Neural cell (in vitro differentiated cells): ENCODE measurements around the gene SH3BP5.

Source experiments
- EP300 ChIP-seq: fragments of 450-650 bp; conservative IDR thresholded peaks from 2 replicates; pipeline ENCODE4 v1.6.1; 2014; ENCODE audit warnings: antibody characterized with exemption, mild to moderate bottlenecking, moderate library complexity; ENCODE audit not compliant: poor library complexity, severe bottlenecking
- EZH2 ChIP-seq: fragments of 200-600, 300-800 bp; shearing (Covaris generic), sonication (generic); IDR thresholded peaks from 2 replicates; pipeline ENCODE4 v1.6.1; 2014; ENCODE audit warnings: antibody characterized with exemption, low read length, borderline replicate concordance, mild to moderate bottlenecking; ENCODE audit not compliant: insufficient read depth, poor library complexity, severe bottlenecking
- MXI1 ChIP-seq: fragments of 450-650 bp; conservative IDR thresholded peaks from 2 replicates; pipeline ENCODE4 v1.6.1; 2014; ENCODE audit warnings: antibody characterized with exemption, mild to moderate bottlenecking; ENCODE audit not compliant: poor library complexity, severe bottlenecking
- POLR2AphosphoS5 ChIP-seq: IDR thresholded peaks from 2 replicates; pipeline ENCODE4 v1.6.1; 2012
- RAD21 ChIP-seq: fragments of 450-650 bp; conservative IDR thresholded peaks from 2 replicates; pipeline ENCODE4 v1.6.1; 2014; ENCODE audit warnings: antibody characterized with exemption, mild to moderate bottlenecking, moderate library complexity
- SMC3 ChIP-seq: fragments of 450-650 bp; conservative IDR thresholded peaks from 2 replicates; pipeline ENCODE4 v1.6.1; 2014; ENCODE audit warnings: antibody characterized with exemption, mild to moderate bottlenecking, moderate library complexity; ENCODE audit not compliant: poor library complexity
- TAF1 ChIP-seq: IDR thresholded peaks from 2 replicates; pipeline ENCODE4 v1.6.1; 2012; ENCODE audit warnings: low read depth
- TF ChIP-seq, protein P1 (sequence below): fragments of 450-650 bp; IDR thresholded peaks from 2 replicates; pipeline ENCODE4 v1.5.1; 2014; ENCODE audit warnings: antibody characterized with exemption, mild to moderate bottlenecking, moderate library complexity; ENCODE audit not compliant: poor library complexity, severe bottlenecking
- TF ChIP-seq, protein P2 (sequence below): IDR thresholded peaks from 2 replicates; pipeline ENCODE4 v1.6.1; 2012; ENCODE audit warnings: borderline replicate concordance

- TF ChIP-seq, protein P1, sequence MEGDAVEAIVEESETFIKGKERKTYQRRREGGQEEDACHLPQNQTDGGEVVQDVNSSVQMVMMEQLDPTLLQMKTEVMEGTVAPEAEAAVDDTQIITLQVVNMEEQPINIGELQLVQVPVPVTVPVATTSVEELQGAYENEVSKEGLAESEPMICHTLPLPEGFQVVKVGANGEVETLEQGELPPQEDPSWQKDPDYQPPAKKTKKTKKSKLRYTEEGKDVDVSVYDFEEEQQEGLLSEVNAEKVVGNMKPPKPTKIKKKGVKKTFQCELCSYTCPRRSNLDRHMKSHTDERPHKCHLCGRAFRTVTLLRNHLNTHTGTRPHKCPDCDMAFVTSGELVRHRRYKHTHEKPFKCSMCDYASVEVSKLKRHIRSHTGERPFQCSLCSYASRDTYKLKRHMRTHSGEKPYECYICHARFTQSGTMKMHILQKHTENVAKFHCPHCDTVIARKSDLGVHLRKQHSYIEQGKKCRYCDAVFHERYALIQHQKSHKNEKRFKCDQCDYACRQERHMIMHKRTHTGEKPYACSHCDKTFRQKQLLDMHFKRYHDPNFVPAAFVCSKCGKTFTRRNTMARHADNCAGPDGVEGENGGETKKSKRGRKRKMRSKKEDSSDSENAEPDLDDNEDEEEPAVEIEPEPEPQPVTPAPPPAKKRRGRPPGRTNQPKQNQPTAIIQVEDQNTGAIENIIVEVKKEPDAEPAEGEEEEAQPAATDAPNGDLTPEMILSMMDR, result peak; percentile 98
- TF ChIP-seq POLR2AphosphoS5 (peak; percentile 18), EP300 (no peak), TAF1 (no peak), EZH2 (no peak), MXI1 (peak; percentile 90), RAD21 (peak; percentile 94), SMC3 (peak; percentile 99)
- TF ChIP-seq, protein P2, sequence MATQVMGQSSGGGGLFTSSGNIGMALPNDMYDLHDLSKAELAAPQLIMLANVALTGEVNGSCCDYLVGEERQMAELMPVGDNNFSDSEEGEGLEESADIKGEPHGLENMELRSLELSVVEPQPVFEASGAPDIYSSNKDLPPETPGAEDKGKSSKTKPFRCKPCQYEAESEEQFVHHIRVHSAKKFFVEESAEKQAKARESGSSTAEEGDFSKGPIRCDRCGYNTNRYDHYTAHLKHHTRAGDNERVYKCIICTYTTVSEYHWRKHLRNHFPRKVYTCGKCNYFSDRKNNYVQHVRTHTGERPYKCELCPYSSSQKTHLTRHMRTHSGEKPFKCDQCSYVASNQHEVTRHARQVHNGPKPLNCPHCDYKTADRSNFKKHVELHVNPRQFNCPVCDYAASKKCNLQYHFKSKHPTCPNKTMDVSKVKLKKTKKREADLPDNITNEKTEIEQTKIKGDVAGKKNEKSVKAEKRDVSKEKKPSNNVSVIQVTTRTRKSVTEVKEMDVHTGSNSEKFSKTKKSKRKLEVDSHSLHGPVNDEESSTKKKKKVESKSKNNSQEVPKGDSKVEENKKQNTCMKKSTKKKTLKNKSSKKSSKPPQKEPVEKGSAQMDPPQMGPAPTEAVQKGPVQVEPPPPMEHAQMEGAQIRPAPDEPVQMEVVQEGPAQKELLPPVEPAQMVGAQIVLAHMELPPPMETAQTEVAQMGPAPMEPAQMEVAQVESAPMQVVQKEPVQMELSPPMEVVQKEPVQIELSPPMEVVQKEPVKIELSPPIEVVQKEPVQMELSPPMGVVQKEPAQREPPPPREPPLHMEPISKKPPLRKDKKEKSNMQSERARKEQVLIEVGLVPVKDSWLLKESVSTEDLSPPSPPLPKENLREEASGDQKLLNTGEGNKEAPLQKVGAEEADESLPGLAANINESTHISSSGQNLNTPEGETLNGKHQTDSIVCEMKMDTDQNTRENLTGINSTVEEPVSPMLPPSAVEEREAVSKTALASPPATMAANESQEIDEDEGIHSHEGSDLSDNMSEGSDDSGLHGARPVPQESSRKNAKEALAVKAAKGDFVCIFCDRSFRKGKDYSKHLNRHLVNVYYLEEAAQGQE, result no peak
These were observed 45.8 kb upstream of the SH3BP5 start for GRCh38 chr3:15377961-15378791.
